Hypothalamus (tissue), 51 donors: ENCODE measurements around the gene EFCAB5.

Experiments
- DNase-seq, 51 donors: peaks; one replicate each; lab custom pipeline; 2025; lab: John Stamatoyannopoulos, UW

The EFCAB5 gene

DNA sequence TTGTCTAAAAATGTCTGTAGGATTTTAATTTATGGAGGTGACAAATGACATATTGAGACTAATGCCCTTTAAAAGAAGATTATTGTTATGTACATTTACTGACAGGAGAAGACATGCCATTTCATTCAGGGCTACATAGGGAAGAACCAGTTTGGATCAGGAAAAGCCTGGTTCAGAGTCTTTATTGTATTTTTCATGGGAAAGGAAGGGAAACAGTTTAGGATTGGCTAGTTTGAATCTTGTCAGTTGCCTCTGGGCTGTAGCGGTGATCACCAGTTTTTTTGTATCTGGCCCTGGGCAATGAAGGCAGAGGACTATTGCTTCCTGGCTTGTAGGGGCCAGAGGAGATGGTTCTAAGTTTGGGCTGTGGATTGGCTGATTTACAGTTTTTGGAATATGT lies 206.9 kb downstream of the EFCAB5 start:
- DNase-seq: no peak

DNA sequence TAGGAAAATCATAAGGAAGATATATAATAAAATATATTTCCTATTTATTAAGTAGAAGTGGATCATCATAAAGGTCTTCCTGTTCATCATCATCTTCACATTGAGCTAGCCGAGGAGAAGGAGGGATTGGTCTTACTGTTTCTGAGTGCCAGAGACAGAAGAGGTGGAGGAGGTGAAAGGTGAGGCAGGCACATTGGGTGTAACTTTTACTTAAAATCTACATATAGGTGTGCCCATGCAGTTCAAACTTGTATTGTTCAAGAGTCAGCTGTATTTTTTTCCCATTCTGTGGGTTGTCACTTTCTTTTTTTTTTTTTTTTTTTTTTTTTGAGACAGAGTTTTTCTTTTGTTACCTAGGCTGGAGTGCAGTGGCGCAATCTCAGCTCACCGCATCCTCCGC lies 210.0 kb downstream of the EFCAB5 start:
- DNase-seq: no peak

DNA sequence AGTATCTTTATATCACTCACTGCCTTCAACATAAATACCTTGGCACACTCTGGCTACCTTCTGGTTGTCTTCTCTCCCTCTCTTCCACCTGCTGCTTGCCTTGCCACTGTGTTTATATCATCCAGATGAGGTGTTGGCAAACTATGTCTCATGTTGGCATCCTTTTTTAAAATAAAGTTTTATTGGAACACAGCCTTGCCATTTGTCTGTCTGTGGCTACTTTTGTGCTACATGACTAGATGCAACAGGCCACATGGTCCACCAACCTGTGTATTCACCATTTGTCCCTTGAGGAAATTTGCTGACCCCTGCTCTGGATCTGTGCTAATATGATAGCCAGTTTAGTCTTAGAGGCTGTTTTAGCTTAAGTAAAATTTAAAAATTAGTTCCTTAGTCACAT lies 212.0 kb downstream of the EFCAB5 start:
- DNase-seq: no peak

DNA sequence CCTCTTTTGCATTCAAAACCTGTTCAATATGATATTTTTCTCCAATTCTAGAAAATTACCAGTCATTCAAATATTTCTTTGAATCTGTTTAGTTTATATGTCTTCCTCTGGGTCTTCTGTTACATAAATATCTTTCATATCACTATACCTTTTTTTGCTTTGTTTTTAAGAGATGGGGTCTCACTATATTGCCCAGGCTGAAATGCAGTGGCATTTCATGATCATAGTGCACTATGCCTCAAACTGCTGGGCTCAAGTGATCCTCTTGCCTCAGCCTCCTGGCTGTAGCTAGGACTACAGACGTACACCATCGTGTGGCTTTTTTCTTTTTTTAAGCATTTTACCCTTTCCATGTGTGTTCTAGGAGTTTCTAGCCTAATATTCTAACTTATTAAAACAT lies 214.0 kb downstream of the EFCAB5 start:
- DNase-seq: no peak
